SW 1271 (cell line): ENCODE measurements around the gene CHN1.

Source experiments
- DNase-seq, 2 experiments: peaks; one replicate each; lab custom pipeline; 2025; lab: John Stamatoyannopoulos, UW

The CHN1 gene, protein sequence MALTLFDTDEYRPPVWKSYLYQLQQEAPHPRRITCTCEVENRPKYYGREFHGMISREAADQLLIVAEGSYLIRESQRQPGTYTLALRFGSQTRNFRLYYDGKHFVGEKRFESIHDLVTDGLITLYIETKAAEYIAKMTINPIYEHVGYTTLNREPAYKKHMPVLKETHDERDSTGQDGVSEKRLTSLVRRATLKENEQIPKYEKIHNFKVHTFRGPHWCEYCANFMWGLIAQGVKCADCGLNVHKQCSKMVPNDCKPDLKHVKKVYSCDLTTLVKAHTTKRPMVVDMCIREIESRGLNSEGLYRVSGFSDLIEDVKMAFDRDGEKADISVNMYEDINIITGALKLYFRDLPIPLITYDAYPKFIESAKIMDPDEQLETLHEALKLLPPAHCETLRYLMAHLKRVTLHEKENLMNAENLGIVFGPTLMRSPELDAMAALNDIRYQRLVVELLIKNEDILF

DNA sequence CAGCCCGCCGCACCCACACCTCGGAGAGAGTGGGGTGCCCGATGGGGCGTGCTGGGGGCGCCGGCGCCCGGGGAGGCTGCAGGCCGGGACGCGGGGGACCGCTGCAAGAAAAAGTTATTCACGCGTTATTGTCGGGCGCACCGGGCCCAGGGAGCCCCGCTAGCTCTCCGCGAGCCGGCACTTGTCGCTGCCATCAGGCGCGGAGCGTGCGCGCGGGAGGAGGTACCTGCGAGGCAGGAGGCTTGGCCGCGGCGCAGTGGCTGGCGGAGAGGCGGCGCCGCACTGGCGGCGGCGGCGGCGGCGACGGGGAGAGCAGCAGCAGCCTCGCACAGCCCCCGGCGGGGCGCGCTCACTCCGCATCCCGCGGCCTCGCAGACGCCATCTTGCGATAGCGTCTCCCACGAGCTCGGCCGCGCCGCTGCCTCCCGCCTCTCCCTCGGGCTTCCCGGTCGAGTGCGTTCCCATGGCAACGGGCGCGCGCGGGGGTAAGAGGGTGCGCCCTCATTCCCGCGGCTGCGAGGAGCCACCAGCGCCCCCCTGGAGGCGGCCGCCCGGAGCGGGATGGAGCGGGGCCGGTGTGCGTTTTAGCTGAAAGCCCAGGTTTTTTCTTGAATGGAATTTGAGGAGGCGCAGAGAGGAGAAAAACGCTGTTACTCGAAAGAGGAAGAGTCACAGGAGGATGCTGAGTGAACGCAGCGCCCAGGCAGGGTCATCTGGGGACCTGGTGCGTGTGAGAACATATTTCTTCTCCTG lies at the start of gene CHN1:
Gene CHN1 (minus strand): TSS at position 402 of the 753 bp plus-strand sequence. CDS start 469 bp downstream, outside the sequence.
- peak; percentile 59 to 81 for DNase-seq

DNA sequence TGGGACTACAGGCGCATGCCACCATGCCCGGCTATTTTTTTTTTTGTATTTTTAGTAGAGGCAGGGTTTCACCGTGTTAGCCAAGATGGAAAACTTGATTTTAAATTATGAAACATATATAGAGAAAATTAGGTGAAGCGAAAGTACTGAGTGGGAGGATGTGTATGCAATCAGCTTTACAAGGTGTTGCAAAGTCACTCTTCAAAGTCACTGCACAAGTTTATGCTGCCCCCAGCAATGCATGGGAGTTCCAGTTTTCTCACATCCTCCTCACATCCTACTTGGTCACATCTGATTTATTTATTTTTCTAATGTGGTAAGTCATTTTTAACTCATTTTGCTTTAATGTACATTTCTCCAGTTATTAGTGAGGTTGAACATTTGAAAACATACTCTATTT lies 49.2 kb upstream of the CHN1 start:
- DNase-seq, result no peak

DNA sequence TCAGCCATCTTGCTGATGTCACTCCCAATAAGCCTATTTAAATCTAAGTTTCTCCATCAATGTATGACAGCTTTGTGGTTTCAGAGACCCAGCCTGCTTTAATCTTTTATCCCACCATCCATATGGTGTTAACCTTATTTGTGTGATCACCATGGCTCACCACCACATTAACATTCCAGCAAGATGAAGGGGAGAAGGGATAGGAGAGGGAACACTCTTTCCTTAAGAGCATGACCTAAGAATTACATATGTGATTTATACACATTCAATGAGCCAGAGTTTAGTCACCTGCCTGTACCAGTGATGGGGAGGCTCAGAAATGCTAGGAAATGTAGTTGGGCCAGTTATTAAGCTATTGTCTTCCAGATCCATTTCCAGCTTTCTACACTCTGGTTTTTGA lies 44.5 kb upstream of the CHN1 start:
- DNase-seq, result no peak

DNA sequence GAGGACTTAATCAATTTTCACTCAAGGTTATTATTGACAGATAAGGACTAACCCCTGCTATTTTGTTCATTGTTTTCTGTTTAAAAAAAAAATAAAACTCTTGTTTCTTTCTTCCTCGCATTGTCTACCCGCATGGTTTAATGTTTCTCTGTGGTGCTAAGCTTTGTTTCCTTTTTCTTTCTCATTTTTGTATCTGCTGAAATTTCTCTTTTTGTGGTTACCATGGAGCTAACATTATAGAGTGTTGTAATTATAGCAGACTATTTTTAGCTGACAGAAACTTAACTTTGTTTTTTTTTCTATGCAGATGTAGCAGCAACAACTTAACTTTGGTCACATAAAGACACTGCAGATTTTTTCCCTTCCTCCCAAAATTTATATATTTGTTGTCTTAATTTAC lies 43.1 kb upstream of the CHN1 start:
- DNase-seq, result no peak

DNA sequence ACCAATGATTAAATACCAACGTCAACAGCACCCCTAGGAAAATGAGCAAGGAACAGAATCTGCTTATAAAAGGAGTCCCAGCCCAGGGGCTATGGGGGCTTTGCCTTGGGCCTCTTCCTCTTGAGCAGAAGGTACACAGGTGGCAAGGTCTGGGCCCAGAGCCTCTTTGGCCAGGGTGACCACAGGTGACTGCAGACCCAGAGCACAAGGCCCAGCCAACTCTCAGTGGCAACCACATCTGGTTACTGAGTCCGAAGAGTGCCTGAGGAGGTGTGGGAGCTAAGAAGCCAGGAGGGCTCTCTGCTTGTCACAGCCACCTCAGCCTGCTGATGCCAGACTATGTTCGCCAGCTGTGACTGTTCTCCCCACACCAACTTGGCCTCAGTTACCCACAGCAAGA lies 34.3 kb upstream of the CHN1 start:
- no peak for DNase-seq

DNA sequence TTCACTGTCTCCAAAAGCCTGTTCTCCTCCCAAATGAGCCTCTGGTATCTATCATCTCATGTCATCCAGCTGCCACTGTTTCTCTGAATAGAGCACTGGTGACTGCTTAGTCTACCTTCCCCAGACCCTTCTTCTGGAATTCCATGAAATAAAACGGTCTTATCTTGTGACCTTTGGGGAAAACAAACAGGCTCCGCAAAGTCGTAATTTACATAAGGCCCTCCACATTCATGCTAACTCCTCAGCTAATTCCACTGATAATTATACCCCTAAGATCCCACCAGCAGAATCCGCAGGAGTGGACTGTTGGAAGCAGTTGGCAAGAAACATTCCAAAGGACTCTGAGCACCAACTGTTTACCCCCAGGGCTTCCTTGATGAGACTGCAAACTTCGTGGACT lies 33.9 kb upstream of the CHN1 start:
- DNase-seq, result no peak

DNA sequence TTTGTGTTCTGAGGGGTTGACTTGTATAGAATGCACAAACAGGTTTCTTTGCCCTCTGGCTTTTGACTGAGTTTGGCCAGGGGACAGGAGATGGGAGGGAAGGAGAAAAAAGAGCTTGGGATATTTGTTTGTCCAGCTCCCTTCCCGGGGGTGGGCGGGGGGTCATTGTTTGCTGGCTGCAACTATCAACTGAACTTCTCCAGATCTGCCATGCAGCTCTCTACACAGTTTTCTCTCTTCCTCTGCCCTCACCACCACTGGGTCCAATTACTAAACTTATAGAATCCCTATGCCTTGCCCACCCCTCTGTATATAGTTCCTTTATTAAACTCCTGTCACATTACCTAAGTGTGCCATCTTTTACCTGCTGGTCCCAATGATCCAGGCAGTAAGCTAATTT lies 32.8 kb upstream of the CHN1 start:
- DNase-seq, result no peak

DNA sequence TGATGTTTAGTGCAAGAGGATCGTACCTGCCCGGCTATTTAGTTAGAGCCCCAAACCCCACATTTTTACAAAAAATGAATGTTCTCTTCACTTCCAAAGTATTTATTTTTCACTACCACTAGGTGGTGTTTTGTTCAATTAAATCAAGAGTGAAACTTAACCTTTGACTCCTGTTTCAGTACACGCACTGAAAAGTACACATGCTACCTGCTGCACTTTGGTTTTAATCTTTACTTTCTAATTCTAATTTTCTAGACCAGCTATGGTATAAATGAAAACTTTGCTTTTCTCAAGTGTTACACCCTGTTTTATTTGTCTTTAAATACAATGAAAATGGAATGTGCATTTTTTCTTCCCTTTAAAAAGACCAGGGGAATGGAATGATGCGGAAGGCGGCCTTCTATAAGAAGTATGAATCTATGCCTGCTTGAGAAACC lies 31.4 kb upstream of the CHN1 start:
- peak in 1 of 2 experiments; percentile 47 for DNase-seq

DNA sequence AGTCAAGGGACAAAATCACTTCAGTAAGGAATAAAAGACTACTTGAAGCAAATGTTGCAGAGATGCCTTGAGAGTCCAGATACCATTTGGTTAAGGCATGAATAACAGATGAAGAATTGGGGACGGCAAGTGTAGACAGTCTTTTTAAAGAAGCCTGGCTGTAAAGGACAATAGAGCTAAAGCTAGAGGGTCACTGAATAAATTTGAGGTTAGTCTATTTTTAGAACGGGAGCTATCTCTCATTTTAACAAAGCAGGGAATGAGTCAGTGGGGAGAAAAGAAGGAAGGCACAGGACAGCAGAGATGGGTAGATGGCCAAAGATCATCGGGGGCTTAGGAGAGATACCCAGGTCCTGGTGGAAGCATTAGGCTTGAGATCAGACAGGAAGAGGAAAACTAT lies 30.6 kb upstream of the CHN1 start:
- DNase-seq, result no peak

DNA sequence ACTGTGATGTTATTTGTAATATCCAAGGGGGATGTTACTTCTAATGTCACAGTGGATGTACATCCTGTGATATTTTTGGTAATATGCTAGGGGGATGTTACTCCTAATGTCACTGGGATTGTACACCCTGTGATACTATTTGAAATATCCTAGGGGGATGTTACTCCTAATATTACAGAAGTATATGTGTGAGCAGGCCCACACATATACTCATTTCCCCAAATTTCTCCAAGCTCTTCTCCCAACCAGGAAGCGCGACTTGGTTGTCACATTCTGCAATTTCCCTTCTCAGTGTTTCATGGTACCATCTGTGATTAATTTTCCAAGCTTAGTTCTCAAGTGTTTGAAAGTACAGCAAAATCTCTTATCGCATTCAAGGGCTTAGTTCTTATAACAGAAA lies 29.5 kb upstream of the CHN1 start:
- no peak for DNase-seq

DNA sequence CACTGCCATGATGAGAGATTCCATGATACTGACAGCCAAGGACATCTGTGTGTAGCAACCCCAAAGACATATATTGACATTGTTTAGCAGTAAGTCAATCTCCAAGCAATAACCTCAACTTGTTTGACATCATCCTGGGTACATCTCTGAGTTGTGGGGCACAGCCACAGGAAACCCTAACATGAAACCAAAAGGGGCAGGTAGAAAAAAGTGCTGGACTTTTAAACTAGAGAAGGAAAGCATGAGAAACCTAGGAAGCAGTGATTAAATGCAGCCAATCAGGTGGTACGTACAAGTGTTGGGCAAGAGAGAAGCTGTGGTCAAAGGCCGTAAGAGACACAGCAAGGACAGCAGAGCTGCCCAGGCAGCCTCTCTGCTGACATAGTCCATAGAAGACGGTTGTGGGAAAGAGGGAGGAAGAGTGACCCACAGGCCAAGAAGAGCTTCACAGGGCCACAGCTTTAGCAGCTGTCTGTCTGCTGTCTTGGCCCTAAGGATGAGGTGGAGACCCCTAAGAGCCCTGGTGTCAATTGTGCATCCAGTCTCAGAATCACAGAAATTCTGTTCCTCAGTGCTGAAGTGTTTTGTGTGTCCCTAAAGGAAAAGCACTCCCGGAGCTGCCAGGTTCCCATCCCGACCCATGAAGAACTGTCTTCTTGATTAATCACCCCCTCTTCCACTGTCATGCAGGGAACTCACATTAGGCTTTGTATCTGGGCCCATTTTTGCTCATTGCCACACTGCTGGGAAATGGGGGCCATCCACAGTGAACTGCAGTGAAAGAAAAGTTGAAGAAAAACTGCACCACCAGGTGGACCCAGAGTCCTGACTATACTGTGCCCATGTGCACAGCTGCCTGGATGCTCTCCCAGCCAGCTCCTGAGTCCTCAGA lies 25.4 kb upstream of the CHN1 start:
- peak; percentile 2 to 45 for DNase-seq

DNA sequence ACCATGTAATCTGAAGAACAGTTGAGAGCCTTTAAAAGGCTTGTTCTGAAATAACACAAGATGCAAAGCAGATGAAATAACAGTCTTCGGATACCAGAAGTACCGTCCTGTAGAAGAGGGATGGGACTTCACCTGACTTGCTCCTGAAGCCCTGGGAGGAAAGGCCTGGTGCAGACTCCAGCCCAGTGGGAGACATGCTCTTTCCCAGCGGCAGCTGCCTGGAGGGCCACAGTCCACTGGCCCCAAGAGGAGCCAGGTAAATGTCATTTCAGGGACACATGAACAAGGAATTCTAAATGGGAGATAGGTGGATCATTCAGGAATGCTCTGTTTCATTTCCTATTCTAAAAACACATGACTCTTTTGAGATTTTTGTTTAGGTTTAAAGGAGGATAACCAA lies 22.6 kb upstream of the CHN1 start:
- no peak for DNase-seq

DNA sequence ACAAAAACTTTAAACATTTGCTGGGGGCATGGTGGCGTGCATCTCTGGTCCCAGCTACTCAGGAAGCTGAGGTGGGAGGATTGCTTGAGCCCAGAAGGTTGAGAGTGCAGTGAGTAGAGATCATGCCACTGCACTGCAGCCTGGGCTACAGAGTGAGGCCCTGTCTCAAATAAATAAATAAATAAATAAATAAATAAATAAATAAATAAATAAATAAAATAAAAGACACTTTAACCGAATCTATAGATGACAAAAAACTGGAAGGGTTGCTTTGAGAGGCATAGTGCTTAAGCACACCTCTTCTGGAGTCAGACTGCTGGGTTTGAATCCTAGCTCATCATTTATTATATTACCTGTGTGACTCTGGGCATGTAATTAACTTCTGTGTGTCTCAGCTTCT lies 21.2 kb upstream of the CHN1 start:
- DNase-seq, result no peak

DNA sequence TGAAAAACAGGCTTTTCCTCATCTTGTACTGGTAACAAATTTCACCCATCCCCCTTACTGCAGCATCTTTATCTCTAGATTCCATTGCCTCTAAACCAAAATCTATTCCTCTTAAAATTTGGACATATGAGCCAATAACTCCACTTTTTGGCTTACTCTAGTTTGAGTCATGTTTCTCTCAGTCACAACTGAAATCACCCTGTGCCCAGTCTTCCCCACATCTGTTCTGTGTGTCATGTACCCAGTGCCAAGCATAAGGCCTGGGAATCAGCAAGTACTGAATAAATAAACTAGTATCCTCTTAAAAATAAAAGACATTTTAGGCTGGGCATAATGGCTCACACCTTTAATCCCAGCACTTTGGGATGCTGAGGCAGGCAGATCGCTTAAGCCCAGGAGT lies 20.8 kb upstream of the CHN1 start:
- no peak for DNase-seq

DNA sequence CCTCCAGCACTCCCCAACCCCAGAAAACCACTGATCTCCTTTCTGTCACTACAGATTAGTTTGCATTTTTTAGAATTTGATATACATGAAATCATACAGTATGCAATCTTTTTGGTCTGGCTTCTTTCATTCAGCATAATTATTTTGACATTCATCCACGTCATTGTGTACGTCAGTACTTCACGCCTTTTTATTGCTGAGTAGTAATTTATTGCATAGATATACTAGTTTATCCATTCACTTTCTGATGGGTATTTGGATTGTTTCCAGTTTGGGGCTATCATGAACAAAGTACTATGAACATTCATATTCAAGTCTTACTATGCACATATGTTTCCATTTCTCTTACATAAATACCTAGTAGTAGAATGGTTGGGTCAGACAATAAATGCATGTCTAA lies 20.1 kb upstream of the CHN1 start:
- no peak for DNase-seq

DNA sequence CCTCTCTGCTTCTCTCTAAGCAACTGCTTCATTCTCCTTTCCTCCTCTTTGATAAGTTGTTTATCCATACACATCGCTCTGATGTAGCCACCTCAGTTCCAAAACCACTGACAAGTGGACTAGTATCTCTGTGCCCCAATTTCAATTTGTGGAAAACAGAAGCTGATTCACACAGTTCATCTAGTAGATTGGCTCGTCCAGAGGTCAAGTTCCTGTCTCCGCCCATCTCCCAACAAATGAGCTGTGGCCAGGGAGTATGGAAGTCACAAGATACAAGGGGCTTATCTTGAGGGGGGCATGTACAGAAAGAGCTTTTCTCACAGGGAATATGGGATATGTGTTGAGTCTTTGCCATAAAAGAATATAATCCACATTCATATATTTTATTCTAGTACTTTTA lies 17.7 kb upstream of the CHN1 start:
- DNase-seq, result no peak

DNA sequence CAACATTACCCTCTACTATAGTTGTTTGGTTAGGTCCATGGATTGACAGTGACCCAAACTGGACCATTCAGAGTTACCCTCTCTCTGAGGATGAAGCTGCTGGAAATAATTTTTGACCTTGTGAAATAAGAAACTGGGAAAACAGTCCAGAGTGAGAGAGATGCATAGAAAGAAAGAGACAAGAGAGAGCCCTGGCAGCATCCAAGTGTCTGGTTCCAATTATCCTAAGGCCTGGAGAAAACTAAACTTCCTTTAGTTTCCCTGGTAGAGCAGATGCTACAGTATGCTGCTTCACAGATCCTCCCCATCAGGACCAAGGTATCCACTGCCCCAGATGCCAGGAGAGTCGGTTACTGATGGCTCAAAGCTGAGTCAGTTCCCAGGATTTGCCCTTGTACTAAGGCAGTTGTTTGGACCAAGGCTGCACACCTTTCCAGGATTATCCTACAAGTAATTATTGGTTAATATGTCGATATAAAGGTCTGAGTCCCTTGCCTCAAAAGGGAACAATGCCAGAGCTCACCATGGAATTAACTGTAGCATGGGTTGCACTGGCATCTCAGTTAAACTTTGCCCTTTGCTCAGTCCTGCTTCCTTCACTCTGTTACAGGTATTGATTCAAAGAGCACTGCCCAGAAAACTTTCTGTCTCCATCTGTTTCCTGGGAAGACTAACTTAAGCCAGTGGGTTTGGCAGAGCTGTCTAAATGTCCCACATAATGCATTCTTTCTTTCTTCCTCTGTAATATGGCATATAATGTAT lies 14.6 kb upstream of the CHN1 start:
- DNase-seq, result no peak

DNA sequence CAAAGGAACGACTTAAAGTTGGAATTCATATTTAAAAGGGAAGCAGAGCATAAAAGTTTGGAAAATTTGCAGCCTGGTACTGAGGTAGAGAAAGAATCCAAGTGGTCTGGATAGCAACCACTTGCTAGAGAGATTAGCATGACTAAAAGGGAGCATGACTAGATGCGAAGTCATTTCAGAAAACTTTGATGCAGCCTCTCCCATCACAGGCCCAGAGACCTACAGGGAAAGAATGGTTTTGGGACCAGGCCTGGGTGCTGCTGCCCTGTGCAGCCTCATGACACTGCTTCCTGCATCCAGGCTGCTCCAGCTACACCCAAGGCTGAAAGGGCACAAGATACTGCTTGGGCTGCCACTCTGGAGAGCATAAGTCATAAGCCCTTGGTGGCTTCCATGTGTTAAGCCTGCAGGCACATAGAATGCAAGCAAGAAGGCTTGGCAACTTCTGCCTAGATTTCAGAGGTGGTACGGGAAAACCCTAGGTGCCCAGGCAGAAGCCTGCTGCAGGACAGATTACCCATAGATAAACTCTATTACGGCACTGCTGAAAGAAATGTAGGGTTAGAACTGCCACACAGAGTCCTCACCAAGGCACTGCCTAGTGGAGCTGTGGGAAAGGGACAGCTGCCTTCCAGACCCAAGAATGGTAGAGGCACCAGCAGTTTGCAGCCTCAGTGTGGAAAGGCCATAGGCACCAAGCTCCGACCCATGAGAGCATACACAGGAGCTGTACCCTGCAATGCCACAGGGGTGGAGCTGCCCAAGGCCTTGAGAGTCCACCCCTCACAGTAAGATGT lies 12.6 kb upstream of the CHN1 start:
- DNase-seq, result no peak

DNA sequence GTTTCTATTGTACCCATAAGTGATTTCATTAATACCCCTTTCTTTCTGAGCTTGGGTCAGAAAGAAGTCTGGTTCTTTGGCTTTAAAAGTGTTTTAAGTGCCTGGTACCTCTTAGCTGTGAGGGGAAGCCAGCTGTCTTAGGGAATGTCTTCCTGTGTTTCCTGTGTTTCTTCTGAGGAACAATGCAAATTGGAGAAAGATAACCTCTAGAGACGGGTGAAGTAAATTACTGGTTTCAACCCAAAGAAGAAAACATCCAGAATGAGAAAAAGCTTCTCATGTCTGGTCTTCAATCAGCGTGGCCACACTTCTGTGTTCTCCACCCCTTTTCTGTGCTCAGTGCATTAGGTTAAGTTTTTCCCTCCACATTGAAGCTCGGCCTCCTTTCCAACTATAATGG lies 10.2 kb upstream of the CHN1 start:
- no peak for DNase-seq

DNA sequence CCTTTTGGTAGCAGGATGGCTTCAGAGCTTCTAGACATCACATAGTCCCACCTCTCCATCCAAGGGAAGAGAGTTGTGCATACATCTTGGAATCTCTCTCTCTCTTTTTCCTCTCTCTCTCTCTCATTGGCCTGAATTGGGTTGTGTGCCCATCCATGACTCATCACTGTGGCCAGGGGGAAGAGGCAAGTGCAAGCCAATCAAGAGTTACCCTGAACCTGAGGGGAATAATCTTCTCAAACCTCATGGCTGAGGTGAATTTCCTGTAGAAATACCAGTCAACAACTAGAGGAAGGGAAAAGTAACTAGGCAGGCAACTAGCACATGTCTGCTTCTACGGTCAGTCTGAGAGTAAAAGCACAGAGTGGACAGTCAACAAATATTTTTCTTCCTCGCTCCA lies 7.3 kb upstream of the CHN1 start:
- DNase-seq, result no peak

DNA sequence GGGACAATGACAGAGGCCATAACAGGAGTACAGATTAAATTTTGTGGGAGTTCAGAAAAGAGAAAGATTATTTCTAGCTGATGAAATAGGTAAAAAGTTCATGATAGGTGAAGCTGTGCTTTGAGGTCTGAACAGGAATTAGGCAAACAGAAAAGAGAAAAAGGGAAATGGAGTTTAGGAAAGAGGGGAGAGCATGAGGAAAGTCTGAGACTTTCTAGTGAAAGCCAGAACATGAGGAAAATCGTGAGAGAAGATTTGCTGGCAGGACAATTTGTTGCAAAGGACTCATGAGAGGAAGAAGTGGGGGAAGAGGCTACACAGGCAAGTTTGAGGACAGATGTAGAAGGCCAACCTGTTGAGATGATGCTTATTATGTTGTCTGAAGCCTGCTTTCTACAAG lies 6.3 kb upstream of the CHN1 start:
- DNase-seq, result no peak
